GM12891 (cell line): ENCODE results near the gene GSDMA.

ENCODE experiments used
- PAX5 ChIP-seq: IDR thresholded peaks from 2 replicates; pipeline ENCODE4 v1.6.1; 2011; ENCODE audit warnings: low read length, moderate library complexity, mild to moderate bottlenecking; ENCODE audit not compliant: insufficient read depth, severe bottlenecking
- POLR2A ChIP-seq: IDR thresholded peaks from 2 replicates; pipeline ENCODE4 v1.6.1; 2011; ENCODE audit warnings: low read depth, low read length, control low read depth
- POLR2AphosphoS5 ChIP-seq: IDR thresholded peaks from 2 replicates; pipeline ENCODE4 v1.6.1; 2011; ENCODE audit warnings: low read depth, low read length, control low read depth
- POU2F2 ChIP-seq: IDR thresholded peaks from 2 replicates; pipeline ENCODE4 v1.6.1; 2011; ENCODE audit warnings: low read depth, mild to moderate bottlenecking, control low read depth, low read length, moderate library complexity
- SPI1 ChIP-seq: IDR thresholded peaks from 2 replicates; pipeline ENCODE4 v1.6.1; 2011; ENCODE audit warnings: low read depth, low read length, control low read depth
- TAF1 ChIP-seq: IDR thresholded peaks from 2 replicates; pipeline ENCODE4 v1.6.1; 2011; ENCODE audit warnings: low read depth, low read length, control low read depth

- TF ChIP-seq POLR2AphosphoS5 (no peak), POLR2A (no peak), SPI1 (no peak), TAF1 (no peak), PAX5 (no peak), POU2F2 (no peak)
Observed at GRCh38 chr17:39938140-39938869, 24.5 kb upstream of the GSDMA start.
